COLO668 (cell line): ENCODE measurements around the gene CERK.

Experiments used
- DNase-seq: peaks from one replicate; lab custom pipeline; 2025; ENCODE audit not compliant: unreplicated experiment; lab: John Stamatoyannopoulos, UW

CERK gene

DNA sequence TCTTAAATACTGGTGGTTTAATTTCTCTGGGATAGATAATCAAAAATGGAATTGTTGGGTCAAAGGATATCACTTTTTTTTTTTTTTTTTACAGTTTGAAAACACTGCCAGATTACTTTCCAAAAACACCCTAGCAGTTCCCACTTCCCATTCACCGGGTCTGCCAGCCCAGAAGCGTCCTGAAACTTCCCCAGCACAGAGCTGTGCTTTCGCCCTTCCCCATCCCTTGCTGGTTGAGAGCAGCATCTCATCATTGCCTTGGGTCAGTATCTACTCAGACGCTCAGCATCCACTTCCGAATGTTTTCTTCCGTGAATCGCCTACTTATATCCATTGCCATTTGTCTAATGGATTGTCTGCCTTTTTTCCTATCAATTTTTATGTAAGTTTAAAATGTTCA is 5.5 kb downstream of the CERK start:
- DNase-seq, result no peak

DNA sequence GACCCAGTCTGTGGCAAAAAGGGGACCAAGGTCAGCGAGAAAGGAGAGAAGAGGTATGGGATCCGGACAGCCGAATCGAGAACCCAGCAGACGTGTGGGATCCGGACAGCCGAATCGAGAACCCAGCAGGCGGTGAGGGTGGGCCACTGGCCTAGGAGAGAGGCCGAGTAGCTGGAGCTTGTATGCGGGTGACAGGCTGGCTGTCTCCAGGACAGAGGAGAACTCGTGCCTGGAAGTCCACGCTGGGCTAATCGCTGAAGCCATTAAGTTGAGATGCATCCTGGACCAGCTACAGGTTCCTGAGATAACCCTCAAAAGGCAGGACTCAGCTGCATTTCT is 6.0 kb downstream of the CERK start:
- DNase-seq, result no peak

DNA sequence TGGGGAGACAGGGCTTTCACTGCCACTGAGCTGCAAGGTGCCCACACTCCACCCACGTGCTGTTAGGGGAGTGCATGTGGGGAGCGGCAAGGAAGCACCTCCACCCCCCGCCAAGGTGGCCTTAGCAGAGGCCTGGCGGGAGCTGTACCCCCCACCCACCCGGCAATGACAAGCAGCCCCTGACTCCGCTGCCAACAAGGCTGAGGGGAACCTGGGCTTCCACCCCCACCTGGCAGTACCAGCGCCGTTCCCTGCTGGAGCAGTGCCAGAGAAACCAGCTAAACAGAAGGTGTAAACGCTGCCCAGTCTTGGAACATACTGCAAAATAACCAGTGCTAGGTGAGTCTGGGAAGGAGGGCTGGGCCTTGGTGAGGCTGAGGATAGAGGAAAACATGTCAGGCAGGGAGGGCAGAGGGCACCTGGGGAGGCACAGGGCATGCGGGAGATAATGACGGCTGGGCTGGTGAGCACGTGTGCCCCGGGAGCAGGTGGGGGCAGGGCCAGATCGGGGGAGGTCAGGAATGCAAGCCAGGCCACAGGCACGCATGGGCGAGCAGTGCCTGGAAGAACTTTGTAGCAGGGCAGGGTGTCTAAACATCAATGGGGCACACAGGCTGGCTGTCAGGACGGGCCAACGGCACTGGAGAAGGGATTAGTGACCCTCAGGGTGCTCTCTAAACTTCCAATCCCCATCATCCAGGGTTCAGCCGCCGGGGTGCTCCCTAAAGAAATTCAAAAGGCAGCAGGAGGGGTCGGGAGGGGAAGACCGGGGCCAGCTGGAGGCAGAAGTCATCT is 6.6 kb downstream of the CERK start:
- peak; percentile 83 for DNase-seq

DNA sequence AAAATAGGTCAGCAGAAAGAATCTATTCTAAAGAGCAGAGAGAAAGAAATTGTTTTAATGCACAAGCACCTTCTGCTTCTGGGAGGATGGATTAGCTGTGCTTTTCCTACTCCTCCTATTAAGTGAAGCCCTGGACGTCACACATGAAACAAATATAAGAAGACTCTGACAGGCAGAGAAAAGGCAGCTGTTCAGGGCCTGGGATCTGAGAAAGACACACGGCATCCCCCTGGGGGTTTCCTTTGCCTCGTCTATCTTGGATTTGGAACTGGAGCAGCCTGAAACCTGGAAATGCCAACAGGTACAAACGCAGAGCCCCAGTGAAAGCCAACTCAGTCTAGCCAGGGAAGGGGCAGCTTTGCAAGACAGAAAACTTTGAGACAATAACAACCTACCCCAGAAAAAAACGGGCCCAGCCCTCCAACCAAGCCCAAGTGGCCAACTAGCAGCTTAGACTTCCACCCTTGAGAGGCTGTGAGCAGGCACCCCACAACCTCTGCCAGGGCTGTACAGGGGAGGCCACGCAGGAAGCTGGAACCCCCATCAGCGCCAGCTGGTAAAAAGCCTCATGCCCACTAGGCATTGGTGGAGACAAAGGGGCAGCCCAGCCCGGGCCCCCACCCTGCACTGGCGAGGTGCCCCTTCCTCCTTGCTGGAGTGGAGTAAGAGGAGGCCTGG is 7.3 kb downstream of the CERK start:
- DNase-seq, result no peak

- DNase-seq, result peak; percentile 22
Observed at GRCh38 chr22:46728470-46728869, 9.6 kb downstream of the CERK start.

GRCh38 chr22:46727813-46728364 is 10.2 kb downstream of the CERK start:
- DNase-seq, result peak; percentile 72

DNA sequence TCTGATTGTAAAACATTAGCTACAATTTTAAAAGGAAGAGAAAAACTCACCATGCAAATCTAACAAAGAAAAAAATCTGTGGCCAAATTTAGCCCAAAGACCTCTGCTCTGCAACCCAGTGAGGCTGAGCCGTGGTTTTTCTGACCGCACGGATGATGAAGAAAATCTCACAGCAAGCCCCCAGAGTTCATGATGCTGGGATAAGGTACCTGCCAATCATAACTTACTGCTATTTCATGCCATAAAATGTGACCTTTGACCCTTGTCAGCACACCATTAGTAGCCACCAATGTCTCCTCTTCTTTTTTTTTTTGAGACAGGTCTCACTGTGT is 11.1 kb downstream of the CERK start:
- no peak for DNase-seq

DNA sequence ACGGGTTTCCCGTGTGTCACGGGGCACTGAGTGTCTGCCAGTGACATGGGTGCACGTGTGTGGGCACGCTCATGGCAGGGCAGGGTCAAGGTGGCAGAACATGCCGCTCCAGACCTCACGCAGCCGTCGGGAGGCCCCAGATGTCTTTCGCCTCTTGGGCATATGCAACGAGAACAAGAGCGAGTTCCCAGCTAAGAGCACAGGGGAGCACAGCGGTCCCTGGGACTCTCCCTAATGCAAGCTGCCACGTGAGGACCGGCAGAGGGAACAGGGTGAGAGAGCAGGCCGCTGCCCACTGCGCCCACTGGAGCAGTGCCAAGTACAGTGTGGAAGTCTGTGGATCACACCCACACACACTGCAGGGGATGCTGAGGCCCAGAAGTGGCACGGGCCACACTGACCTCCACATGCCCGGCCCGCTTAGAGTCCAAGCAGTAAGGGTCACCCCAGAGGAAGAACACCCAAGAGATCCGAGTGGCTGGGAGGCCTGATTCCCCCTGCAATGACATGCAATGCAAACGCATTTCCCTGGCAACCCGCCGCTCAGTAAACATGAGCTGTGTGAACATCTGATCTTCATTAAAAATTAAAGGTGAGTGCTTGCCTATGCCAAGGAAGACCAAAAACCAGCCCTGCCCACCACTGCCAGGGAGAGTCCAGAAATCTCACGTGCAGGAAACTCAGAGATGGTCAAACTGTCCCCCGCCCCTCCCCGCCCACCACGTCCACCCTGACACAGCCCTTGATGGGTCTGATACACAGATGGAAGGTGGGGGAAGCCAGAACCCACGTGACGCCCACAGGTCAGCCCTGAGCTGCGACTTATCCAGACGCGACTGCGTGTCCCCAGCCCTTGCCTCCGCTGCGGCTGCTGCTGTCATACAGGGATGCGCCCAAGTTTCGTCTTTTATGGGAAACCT is 11.7 kb downstream of the CERK start:
- DNase-seq, result peak; percentile 89

DNA sequence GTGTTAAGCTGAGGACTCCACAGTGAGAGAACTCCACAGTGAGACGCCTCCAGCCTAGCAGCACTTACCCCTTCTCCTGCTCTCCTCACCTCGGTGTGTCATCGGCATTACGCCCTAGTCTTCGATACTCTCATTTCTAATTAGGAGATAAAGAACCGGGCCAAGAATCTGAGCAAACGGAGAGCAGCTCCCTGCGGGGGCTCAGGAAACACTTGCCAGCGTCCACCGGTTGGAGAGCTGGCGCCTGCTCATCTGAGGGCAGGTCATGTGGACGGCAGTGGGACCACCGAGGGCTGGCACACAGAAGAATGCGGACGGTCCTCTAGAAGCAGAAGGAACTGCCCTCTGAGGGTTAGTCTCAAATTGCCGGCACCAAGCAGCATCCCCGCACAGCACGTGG is 13.0 kb downstream of the CERK start:
- DNase-seq, result no peak

DNA sequence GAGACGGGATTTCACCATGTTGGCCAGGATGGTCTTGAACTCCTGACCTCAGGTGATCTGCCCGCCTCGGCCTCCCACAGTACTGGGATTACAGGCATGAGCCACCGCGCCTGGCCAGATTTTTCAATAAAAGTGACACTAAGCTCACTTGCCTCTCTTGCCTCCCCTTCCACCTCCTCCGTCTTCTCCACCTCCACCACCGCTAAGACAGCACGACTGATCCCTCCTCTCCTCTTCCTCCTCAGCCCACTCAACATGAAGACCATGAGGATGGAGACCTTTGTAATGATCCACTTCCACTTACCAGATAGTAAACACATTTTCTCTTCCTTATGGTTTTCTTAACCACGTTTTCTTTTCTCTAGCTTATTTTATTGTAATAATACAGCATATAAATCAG is 14.2 kb downstream of the CERK start:
- DNase-seq, result no peak

DNA sequence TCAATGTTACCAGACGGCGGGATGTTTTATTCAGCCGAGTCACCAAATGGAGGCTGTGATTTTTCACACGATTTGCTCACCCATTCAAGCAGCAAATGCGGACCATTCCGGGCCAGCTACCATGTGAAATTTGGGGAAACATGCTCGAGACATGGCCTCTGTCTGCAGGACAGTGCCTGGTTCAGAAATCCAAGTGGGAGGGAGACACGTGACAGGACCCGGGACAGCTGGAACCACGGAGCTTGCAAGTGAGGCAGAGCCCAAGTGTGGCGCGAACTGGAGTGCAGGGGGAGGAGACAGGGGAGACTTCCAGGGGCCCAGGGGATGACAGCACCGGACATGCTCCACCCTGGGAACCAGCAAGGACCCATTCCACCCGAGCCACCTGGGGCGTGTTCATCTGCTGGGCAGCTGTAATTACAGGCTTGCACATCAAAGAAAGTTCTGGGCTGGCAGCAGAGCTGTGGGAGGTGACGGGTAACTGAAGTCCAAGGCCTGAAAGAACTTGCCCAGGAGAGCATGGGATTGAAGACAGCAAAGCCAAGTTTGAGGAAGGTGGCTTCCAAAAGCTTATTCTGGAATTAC is 16.5 kb downstream of the CERK start:
- no peak for DNase-seq

DNA sequence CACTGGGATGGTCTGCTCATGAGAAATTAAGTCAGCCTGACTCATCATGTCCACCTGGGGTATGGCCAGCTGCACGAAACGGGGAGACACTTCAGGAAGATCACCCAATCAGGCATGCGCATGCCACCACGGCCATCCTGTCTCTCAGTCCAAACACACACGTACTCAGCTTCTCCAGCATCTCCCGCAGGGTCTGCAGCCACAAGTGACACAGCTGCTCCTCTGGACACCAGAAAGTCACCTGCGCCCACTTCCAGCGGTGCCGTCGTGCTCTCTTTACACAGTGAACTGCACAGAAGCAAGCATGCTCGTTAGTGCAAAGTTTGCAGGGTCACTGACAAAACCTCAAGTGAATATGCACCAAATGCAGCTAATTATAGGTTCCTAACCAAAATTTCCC is 18.1 kb downstream of the CERK start:
- DNase-seq, result no peak

DNA sequence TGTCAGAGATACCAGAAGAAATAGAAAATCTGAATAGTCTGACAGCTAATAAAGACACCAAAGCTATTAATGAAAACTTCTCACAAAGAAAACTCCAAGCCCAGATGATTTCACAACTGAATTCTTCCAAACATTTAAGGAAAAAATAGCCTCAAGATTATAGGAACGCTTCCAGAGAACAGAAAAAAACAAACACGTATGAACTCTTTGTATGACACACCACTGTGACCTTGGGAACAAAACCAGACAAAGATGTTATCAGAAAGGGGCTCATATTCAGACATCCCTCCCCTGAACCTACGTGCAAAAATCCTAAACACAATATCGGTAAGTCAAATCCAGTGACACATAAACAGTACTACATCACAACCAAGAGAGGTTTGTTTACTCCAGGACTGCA is 23.5 kb downstream of the CERK start:
- DNase-seq, result no peak

DNA sequence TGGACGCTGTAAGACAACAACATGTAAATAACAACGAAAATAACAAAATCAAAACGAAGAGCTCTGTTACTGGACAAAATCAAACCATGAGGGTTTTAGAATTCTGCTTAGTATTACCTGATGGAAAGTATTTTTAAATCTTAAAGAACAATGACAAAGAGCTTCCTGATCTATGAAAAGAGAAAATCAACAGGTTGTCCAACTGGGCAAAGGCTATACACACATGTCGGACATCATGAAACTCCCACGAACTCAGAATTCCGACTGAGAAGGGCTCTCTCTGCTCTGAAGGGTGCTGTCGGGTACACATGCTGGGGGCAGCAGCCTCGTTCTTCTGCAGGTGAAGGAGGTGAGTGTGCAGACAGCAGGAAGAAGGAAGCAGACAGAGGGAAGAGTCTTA is 25.8 kb downstream of the CERK start:
- no peak for DNase-seq

- no peak for DNase-seq
Observed at GRCh38 chr22:46710806-46711205, 27.2 kb downstream of the CERK start.

- DNase-seq, result no peak
Observed at GRCh38 chr22:46708766-46709330, 29.2 kb downstream of the CERK start.

- DNase-seq, result no peak
Observed at GRCh38 chr22:46707827-46708570, 30.1 kb downstream of the CERK start.

DNA sequence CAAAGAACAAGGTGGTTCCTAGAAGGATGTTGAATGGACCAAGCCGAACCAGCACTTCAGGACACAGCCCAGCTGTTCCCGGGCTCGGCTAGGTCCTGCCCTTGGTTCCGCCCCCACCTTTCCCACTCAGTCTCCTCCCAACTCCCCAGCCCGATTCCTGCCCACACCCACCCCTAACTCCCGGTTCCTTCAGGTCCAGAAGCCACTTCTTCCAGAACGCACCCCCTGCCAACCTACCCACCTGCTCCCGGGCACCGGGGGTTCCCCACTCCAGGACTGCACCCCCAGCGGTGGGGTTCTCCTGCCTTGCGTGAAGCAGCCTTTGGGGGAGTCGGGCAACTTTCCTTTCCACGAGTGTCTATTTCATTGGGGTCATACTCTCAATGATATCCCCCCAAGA is 30.7 kb downstream of the CERK start:
- DNase-seq, result no peak

GRCh38 chr22:46706060-46706459 is 32.0 kb downstream of the CERK start:
- DNase-seq, result no peak

- DNase-seq, result no peak
Observed at GRCh38 chr22:46703996-46704370, 34.1 kb downstream of the CERK start.
